Ecto neural progenitor cell (in vitro differentiated cells): ENCODE measurements around the gene IL1RAPL2.
A peak's percentile ranks its signal among the peaks of the same experiment; 100 is the strongest.
"Not testable (repeated sequence)": the region's sequence is repeated elsewhere in the genome, so short reads cannot be mapped to it uniquely, and the experiment has no call there.

Experiments
- DNase-seq: peaks from one replicate; pipeline ENCODE4 v3.0.0-alpha.2; 2018; ENCODE audit warnings: low spot score

IL1RAPL2 gene

GRCh38 chrX:104565791-104566680 lies at the start of gene IL1RAPL2:
Gene IL1RAPL2, plus strand, starts transcription at chrX:104566199.
- peak; percentile 58 for DNase-seq

DNA sequence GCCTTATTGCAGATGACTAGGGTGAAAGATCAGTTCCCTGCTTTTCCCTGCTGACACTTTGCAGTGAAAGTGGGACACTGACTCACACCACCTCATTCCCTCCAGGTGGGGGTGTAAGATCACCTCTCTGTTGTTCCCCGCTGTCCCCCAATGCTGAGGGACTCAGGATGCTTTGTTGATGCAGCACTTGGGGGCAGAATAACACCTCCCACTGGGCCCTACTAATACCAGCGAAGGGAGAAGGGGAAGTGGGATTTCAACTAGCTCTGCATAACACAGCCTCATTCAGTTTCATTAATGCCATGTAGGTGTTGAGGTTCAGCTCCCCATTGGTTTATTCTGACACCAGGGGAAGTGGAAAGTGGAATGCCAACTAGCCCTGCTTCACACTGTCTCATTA lies 43.6 kb upstream of the IL1RAPL2 start:
- DNase-seq, result no peak

DNA sequence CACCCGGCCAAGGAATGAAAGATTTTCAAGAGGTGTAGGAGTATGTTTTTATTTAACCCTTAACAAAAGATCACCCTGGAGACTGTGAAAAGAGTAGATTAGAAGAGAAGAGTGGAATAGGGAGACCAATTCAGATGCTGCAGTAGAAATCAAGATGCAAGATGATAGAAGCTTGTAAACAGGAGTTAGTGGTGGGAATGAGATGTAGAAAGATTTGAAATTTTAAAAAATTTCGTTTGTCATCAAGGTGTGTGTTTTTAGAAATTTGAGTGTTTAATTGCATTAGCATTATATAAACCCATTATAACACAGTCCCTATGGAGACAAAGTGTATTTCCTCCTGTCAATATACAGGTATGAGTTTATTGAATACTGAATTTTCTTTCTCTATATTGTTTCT lies 42.1 kb upstream of the IL1RAPL2 start:
- DNase-seq, result no peak

- DNase-seq, result no peak
These were observed 26.9 kb upstream of the IL1RAPL2 start for GRCh38 chrX:104539081-104539480.

- DNase-seq, result not testable (repeated sequence)
These were observed 23.6 kb upstream of the IL1RAPL2 start for GRCh38 chrX:104542447-104542846.

DNA sequence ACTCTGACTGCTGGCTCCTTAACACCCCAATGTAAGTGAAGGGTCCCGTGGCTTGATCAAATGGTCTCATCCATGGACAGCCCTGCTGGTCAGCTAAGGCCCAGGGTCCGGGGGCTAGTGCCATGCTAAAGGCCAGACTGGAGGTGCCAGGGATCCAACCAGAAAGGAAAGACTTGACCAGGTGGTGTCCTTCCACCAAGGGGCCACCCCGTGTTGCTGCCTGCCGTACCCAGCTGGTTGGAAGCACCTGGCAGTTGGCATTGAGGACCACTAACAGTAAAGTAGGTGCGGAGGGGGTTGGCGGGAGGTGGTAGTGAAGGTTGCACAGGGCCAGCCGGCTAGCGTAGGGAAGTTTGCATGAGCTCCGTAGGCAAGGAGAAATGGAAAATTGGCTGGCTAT lies 1.7 kb upstream of the IL1RAPL2 start:
- DNase-seq, result no peak

GRCh38 chrX:104564921-104565703 lies 887 bp upstream of the IL1RAPL2 start:
- no peak for DNase-seq

DNA sequence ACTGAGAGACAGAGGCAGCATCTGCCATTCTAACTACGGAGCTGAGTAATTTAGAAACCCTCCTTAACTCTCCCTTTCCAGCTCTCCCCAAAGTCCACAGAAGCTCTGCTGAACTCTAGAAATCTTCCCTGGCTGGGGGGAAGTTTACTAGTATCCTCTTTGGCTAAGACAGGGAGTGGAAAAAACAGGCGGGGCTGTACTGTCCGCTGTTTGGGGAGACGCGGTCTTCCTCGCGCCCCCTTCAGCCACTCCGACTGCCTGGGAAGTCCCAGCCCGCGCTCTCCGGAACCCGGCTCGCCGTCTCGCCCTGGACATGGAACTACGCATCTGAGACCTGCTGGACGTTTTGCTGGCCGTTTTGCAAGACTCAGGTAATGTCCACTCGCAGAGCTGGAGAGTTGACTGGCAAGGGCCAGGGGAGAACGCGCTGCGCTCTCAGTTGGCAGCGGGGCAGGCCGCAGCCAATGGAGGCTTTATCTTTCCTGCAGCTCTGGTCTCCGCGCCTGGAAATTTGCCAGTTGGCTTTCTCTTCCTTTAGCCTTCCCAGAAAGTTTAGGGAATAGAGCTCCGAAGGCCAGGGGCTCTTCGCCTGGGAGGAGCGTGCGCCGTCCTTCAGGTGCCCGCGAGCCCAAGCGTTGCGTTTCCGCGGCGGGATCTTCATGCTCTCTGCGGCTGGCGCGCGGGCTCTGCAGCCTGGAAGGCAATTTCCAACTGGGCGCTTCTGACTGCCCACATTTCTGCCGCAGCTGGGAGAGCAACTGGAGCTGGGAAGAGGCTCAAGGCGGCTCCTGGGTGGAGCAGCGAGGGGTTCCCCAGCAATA lies 892 bp downstream of the IL1RAPL2 start:
- DNase-seq, result peak; percentile 49

DNA sequence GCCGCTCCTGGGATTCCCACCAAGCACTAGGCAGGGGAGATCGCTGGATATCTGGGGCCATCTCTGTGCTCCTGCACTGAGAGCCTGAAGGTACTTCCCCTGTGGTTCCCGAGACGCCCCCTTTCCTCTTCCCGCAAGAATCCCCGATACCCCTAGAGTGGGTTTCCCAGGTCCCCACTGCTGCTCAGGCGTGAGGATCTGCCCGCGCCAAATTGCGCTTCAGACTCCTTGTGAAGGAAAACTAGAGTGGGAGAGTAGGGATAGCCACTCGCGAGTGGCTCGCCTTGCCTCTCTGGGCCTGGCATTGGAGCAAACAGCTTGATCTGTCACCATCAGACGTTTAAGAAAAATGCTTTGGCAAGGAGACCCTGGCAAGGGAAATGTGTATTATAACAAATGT lies 1.5 kb downstream of the IL1RAPL2 start:
- no peak for DNase-seq

- DNase-seq, result no peak
These were observed 2.4 kb downstream of the IL1RAPL2 start for GRCh38 chrX:104568304-104568915.

GRCh38 chrX:104618106-104618895 lies 52.3 kb downstream of the IL1RAPL2 start:
- DNase-seq, result no peak

DNA sequence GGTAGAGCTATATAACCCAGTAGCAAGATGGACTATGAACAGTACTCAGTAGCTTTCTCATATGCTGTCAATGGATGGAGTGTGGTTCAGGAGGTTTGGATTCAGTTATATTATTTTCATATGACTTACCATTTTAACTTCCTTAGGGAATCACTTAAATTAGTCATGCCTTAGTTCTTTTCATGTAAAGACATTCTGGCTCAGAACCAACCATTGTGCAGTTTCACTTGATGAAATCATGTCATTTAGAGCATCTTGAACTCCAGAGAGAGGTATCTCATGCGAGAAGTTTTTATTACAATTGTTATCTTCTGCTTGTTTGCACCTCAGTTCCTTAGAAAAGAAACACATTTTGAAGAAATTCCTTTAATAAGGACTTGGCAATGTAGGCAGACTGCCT lies 55.8 kb downstream of the IL1RAPL2 start:
- DNase-seq, result no peak

- DNase-seq, result no peak
These were observed 75.2 kb downstream of the IL1RAPL2 start for GRCh38 chrX:104641176-104641575.

GRCh38 chrX:104647084-104647483 lies 81.1 kb downstream of the IL1RAPL2 start:
- DNase-seq, result no peak

- DNase-seq, result no peak
These were observed 93.2 kb downstream of the IL1RAPL2 start for GRCh38 chrX:104659005-104659744.

- no peak for DNase-seq
These were observed 94.1 kb downstream of the IL1RAPL2 start for GRCh38 chrX:104660092-104660491.

- DNase-seq, result no peak
These were observed 96.7 kb downstream of the IL1RAPL2 start for GRCh38 chrX:104662694-104663093.

- no peak for DNase-seq
These were observed 99.7 kb downstream of the IL1RAPL2 start for GRCh38 chrX:104665691-104666090.

DNA sequence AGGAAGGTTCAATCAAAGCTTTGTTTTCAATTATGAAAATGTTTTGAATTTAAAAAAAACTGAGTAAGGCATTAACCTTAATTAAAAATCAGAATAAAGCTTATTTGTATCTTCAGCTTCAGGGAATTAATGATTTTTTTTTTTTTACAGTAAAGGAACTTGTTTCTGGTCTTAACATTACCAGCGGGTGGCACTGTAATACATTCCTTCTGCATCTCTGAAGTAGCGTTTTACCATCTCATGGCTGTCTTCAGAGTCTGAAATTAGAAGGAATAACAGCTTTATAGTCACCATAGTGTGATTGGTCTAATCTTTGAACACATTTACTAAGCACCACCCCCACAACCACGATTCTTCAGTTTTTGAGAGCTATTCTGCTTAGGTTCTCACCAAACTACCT lies 102.6 kb downstream of the IL1RAPL2 start:
- no peak for DNase-seq

DNA sequence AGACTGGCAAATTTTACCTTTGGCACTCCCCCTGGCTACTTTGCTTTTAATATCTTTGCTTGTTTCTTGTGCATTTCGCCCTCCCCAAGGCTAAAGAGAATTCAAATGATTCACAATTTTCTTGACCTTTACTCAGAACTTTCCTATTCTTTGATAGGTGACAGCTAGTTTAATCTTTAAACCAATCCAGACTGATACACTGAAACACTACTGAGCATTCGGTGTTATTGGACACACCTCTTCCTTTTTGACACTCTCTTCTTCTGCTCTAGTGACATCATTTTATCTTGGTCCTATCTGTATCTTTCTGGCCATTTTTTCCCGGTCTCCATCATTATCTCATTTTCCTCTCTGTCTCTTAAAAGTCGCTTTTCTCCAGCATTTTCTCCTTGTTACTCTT lies 103.1 kb downstream of the IL1RAPL2 start:
- DNase-seq, result no peak
